OCI-LY7 (cell line): Measurements from ENCODE around the gene MGA. TPM values are rescaled to one million over a fixed set of nuclear protein-coding genes. Genes with fewer than 3 reads are reported as not detected.

Experiments used
- BruUV-seq: library from RNA; stranded (reverse); fragments of 400-500 nt; replicated peaks from 2 replicates; lab custom pipeline; 2021; lab: Mats Ljungman, UMichigan
- CTCF ChIA-PET: fragments of 300-600 bp; sonication (Branson Sonifier 250); formaldehyde crosslinking; loops from one replicate; lab custom pipeline; 2022; ENCODE audit warnings: antibody characterized with exemption; ENCODE audit not compliant: unreplicated experiment; lab: Charles Lee
- POLR2A ChIA-PET: fragments of 300-600 bp; sonication (Branson Sonifier 250); formaldehyde crosslinking; loops from one replicate; lab custom pipeline; 2022; ENCODE audit warnings: antibody characterized with exemption; lab: Charles Lee
- DNase-seq: peaks from one replicate; pipeline ENCODE4 v3.0.0-alpha.2; 2015; ENCODE audit warnings: low spot score
- H2AFZ ChIP-seq: fragments of 200-600 bp; sonication (generic), shearing (Covaris generic); 2 replicates; pipeline ENCODE4 v1.6.1; 2014; ENCODE audit warnings: mild to moderate bottlenecking, antibody characterized with exemption, low read length, moderate library complexity
- H3K27ac ChIP-seq: fragments of 200-600 bp; sonication (generic); 2 replicates; pipeline ENCODE4 v1.5.1; 2014; ENCODE audit warnings: mixed run types, low read depth, mild to moderate bottlenecking, moderate library complexity, low read length, inconsistent platforms; ENCODE audit not compliant: poor library complexity, severe bottlenecking
- H3K36me3 ChIP-seq: fragments of 200-600 bp; sonication (generic); 2 replicates; pipeline ENCODE4 v1.6.1; 2014; ENCODE audit warnings: mild to moderate bottlenecking, antibody characterized with exemption, low read length, moderate library complexity, mixed read lengths; ENCODE audit not compliant: insufficient read depth
- H3K4me1 ChIP-seq: fragments of 200-600 bp; sonication (generic); 2 replicates; pipeline ENCODE4 v1.5.1; 2014; ENCODE audit warnings: mild to moderate bottlenecking, low read length; ENCODE audit not compliant: insufficient read depth, poor library complexity, severe bottlenecking
- H3K4me2 ChIP-seq: fragments of 200-600 bp; sonication (generic); 2 replicates; pipeline ENCODE4 v1.6.1; 2014; ENCODE audit warnings: mild to moderate bottlenecking, low read length
- H3K4me3 ChIP-seq: fragments of 200-600 bp; sonication (generic); 2 replicates; pipeline ENCODE4 v1.5.1; 2014; ENCODE audit warnings: mild to moderate bottlenecking, low read depth, low read length; ENCODE audit not compliant: poor library complexity, severe bottlenecking
- H3K79me2 ChIP-seq: fragments of 200-600 bp; sonication (generic); 2 replicates; pipeline ENCODE4 v1.6.1; 2016; ENCODE audit warnings: low read depth, mild to moderate bottlenecking, low read length, moderate library complexity, mixed read lengths; ENCODE audit not compliant: insufficient read depth
- H3K9me2 ChIP-seq: fragments of 200-600 bp; sonication (generic); 2 replicates; pipeline ENCODE4 v1.6.1; 2016; ENCODE audit warnings: mild to moderate bottlenecking, low read length, mixed read lengths; ENCODE audit not compliant: insufficient read depth
- H3K9me3 ChIP-seq: fragments of 200-600 bp; sonication (generic); 2 replicates; pipeline ENCODE4 v1.6.1; 2014; ENCODE audit warnings: mild to moderate bottlenecking, mixed run types, low read length, mixed read lengths
- H4K20me1 ChIP-seq: fragments of 200-600 bp; sonication (generic); 2 replicates; pipeline ENCODE4 v1.6.1; 2014; ENCODE audit warnings: mild to moderate bottlenecking, antibody characterized with exemption, low read length, moderate library complexity, mixed read lengths; ENCODE audit not compliant: insufficient read depth
- EZH2phosphoT487 ChIP-seq: fragments of 200-600 bp; sonication (generic); IDR thresholded peaks from 2 replicates; pipeline ENCODE4 v1.6.1; 2018; ENCODE audit warnings: low read depth, borderline replicate concordance, mild to moderate bottlenecking, mixed run types, antibody characterized with exemption, low read length, moderate library complexity, mixed read lengths
- intact Hi-C: fragments of 100-400 bp; cut with micrococcal nuclease; formaldehyde crosslinking; loops from one replicate; pipeline ENCODE4 v1.10.0; 2022; ENCODE audit not compliant: unreplicated experiment
- total RNA-seq, 2 experiments: library from RNA; depleted of rRNA in 1 of 2; stranded (reverse); fragments of >200 nt in 1 of 2; shearing (Covaris generic) in 1 of 2; gene quantifications; 2 replicates each; pipeline ENCODE4 v1.2.3, GENCODE V29; 2014 to 2022
- TF ChIP-seq, protein P1 (sequence below): fragments of 200-600 bp; sonication (generic); conservative IDR thresholded peaks from 2 replicates; pipeline ENCODE4 v1.5.1; 2014; ENCODE audit warnings: mild to moderate bottlenecking, antibody characterized with exemption, low read length, moderate library complexity, mixed read lengths

Gene MGA
- total RNA-seq, 2 experiments from 2014 or later, result 48.8 to 59.1 TPM

DNA sequence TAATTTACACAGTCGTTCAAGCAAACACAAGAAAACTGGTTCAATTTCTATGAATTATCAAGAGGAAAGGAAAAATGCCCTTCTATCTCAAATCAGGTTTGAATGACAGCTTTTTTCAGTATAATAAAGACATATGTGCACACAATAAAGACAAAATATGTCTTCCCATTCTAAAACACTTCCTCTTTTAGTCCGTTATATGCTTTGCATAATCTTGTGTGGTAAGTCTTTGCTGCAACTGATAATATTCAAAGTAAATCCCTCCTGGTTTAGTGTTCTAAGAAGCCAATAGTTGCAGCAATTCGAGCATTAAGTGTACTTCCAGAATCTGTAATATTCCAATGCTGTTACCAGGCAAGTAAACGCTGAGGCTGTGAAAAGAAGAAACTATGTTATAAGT is 70.3 kb downstream of the MGA start:
- Histone ChIP-seq H3K79me2 (no peaks in the 10 kb centered on the region; the same call in 1 of the 2 replicates), H3K4me1 (peaks cover 10% of the 10 kb centered on the region), H2AFZ (no peak overlapping the region), H3K9me2 (no peaks in the 10 kb centered on the region), H3K4me3 (no peak overlapping the region), H4K20me1 (no peaks in the 10 kb centered on the region), H3K4me2 (no peak overlapping the region), H3K27ac (peak overlapping the region; percentile 36), H3K36me3 (peaks cover 67% of the 10 kb centered on the region), H3K9me3 (no peaks in the 10 kb centered on the region)
- TF ChIP-seq EZH2phosphoT487, result no peak
- TF ChIP-seq, protein P1, sequence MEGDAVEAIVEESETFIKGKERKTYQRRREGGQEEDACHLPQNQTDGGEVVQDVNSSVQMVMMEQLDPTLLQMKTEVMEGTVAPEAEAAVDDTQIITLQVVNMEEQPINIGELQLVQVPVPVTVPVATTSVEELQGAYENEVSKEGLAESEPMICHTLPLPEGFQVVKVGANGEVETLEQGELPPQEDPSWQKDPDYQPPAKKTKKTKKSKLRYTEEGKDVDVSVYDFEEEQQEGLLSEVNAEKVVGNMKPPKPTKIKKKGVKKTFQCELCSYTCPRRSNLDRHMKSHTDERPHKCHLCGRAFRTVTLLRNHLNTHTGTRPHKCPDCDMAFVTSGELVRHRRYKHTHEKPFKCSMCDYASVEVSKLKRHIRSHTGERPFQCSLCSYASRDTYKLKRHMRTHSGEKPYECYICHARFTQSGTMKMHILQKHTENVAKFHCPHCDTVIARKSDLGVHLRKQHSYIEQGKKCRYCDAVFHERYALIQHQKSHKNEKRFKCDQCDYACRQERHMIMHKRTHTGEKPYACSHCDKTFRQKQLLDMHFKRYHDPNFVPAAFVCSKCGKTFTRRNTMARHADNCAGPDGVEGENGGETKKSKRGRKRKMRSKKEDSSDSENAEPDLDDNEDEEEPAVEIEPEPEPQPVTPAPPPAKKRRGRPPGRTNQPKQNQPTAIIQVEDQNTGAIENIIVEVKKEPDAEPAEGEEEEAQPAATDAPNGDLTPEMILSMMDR, result no peak
- intact Hi-C loops, result no loop called here
- BruUV-seq, result no TSS peak
- CTCF ChIA-PET, result no interaction called here
- POLR2A ChIA-PET, result no interaction called here
- DNase-seq, result peak; percentile 29

DNA sequence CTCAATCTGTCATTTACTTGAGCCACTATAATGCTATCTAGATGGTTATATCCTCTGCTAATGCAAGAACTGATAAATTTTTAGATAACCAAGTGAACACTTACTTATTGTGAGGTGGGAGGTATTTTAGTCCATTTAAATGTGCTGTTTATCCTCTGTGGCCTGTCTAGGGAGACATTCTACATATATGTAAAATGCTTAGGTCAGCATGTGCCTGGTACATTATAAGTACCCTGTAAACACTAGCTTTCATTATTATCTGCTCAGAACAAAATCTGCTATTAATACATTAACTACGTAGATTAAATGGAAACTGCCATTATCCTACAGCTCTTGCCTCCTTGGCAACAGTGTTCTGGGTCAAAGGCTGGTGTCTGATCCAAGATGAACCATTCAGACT is 72.3 kb downstream of the MGA start:
- Histone ChIP-seq H3K9me2 (no peaks in the 10 kb centered on the region), H3K4me3 (no peak overlapping the region), H3K79me2 (no peaks in the 10 kb centered on the region), H3K36me3 (peaks cover 81% of the 10 kb centered on the region), H3K4me2 (no peak overlapping the region), H4K20me1 (no peaks in the 10 kb centered on the region), H2AFZ (no peak overlapping the region), H3K9me3 (no peaks in the 10 kb centered on the region), H3K4me1 (peaks cover 10% of the 10 kb centered on the region), H3K27ac (no peak overlapping the region)
- POLR2A ChIA-PET, result interaction anchor here (0.8 kb wide), 1 partner anchor 15 kb away, joined by 3 read pairs; no protein-coding TSS in a partner anchor
- no TSS peak for BruUV-seq
- no peak for DNase-seq
- CTCF ChIA-PET, result no interaction called here
- intact Hi-C loops, result no loop called here
- TF ChIP-seq, protein P1, result no peak
- no peak for TF ChIP-seq EZH2phosphoT487

DNA sequence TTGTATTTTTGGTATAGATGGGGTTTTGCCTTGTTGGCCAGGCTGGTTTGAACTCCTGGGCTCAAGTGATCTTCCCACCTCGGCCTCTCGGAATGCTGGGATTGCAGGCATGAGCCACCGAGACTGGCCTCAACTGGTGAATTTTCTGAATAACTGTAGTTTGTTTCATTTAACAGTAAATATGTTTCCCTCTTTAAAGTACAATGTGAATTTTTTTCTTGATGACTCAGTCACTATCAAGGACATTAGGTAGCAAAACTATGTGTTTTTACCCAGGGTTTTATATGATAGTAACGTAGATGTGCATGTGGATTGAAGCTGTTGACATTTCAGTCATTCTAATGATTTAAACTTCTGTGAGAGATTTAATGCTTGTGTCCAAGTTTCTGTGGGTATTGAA is 73.9 kb downstream of the MGA start:
- no peak overlapping the region for H3K27ac ChIP-seq
- intact Hi-C loops, result no loop called here
- no TSS peak for BruUV-seq
- DNase-seq, result no peak
- ChIA-PET POLR2A (no interaction called here), CTCF (no interaction called here)
- no peak overlapping the region for H2AFZ ChIP-seq
- H3K9me2 ChIP-seq, result no peaks in the 10 kb centered on the region
- H3K4me1 ChIP-seq, result peaks cover 10% of the 10 kb centered on the region
- H4K20me1 ChIP-seq, result no peaks in the 10 kb centered on the region
- no peak overlapping the region for H3K4me3 ChIP-seq
- H3K9me3 ChIP-seq, result no peaks in the 10 kb centered on the region
- H3K36me3 ChIP-seq, result peaks cover 88% of the 10 kb centered on the region
- no peak for TF ChIP-seq EZH2phosphoT487
- TF ChIP-seq, protein P1, result no peak
- H3K4me2 ChIP-seq, result no peak overlapping the region
- H3K79me2 ChIP-seq, result no peaks in the 10 kb centered on the region
